Measurements from ENCODE around the gene AGBL4.

Gene AGBL4

DNA sequence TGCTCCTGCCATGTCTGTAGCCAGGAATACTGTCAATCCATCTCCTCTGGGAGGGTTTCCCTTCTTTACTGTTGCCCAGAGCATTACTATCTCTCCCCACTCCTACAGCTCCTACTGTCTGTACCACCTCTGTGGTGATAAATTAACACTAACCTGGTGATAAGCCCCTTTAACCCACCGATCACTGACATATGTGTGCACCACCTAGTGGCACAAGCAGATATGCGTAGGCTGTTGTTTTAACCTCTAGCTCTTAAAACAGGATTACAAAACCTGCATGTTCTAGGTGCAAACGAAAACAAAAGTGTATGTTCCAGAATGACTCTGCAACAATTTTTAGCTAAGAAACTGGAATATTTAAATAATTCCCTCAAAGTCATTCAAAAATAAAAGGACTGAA, 1153.2 kb downstream of the AGBL4 start:
- H3K27ac Mint-ChIP-seq: no peak overlapping the region
- no peaks in the 10 kb centered on the region for H3K4me1 Mint-ChIP-seq
- H3K9me3 Mint-ChIP-seq: no peaks in the 10 kb centered on the region

DNA sequence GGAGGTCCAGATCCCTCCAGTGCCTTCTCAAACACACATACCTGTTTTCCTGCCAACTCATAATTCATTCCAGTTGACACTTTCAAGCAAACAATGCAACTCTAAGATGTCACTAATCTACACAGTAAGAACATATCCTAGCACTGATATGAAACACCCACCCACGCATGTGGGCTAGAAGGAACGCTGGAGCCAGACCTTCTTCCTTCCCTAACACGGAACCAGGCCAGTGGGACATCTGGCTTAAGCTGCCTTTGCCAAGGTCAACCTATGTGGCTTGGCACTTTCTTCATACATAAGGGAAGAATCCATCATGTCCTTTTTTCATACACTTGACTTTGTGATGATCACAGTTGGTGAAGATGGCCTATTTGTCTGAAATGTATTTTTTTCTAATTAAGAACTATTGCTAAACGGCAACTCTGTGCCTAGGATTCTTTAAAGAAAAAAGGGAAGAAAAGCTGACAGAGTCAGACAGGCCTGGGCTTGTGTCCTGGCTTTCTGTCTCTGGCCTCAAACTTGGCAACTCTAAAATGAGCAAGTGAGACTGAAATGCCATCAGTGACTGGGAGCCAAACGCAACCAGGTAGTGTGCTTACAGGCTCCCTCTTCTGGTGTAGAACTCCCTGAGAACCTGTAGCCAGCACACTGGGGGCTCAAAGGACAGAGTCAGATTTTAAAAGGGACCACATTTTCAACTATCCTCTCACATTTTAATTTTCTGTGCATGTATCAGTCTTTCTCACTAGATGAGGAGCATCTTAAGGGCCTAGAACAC, 1154.4 kb downstream of the AGBL4 start:
- no peak overlapping the region for H3K4me3 Mint-ChIP-seq
- no peaks in the 10 kb centered on the region for H3K36me3 Mint-ChIP-seq (ENCODE audit: low read depth)
- peaks cover 16% of the 10 kb centered on the region for H3K27me3 Mint-ChIP-seq (ENCODE audit: low read depth)
- no peaks in the 10 kb centered on the region for H3K4me1 Mint-ChIP-seq
- no peaks in the 10 kb centered on the region for H3K9me3 Mint-ChIP-seq
- TF ChIP-seq, protein P1, sequence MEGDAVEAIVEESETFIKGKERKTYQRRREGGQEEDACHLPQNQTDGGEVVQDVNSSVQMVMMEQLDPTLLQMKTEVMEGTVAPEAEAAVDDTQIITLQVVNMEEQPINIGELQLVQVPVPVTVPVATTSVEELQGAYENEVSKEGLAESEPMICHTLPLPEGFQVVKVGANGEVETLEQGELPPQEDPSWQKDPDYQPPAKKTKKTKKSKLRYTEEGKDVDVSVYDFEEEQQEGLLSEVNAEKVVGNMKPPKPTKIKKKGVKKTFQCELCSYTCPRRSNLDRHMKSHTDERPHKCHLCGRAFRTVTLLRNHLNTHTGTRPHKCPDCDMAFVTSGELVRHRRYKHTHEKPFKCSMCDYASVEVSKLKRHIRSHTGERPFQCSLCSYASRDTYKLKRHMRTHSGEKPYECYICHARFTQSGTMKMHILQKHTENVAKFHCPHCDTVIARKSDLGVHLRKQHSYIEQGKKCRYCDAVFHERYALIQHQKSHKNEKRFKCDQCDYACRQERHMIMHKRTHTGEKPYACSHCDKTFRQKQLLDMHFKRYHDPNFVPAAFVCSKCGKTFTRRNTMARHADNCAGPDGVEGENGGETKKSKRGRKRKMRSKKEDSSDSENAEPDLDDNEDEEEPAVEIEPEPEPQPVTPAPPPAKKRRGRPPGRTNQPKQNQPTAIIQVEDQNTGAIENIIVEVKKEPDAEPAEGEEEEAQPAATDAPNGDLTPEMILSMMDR (IDR thresholded peaks at IDR 0.05; ENCODE audit: unreplicated experiment in 3 of 3): no peak
- H3K27ac Mint-ChIP-seq: no peak overlapping the region

More for the DNA sequence above, 1153.2 kb downstream of the AGBL4 start:
- Mint-ChIP-seq H3K4me3 (no peak overlapping the region), H3K27me3 (ENCODE audit: low read depth) (peaks cover 12% of the 10 kb centered on the region), H3K36me3 (ENCODE audit: low read depth) (no peaks in the 10 kb centered on the region)
- TF ChIP-seq, protein P1 (IDR thresholded peaks at IDR 0.05; ENCODE audit: unreplicated experiment in 3 of 3): peak; percentile 51 to 60 (median 52)

DNA sequence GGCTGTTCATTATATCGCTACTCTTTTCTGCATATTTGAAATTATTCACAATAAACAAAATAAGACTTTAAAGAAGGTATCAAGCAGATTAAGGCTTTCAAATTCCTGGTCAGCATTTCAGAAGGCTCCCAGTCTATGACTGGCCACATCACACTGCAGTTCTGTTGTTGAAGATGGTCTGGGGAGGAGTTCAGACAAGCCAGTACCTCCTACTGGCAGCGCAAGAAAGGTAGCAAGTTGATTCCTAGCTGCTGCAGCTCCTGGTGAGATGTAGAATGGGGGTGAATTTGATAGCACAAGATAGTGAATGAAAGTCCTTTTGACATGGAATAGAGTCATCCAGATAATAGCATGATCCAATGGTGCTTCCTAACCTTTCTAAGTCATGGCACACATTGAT, 1158.8 kb downstream of the AGBL4 start:
- TF ChIP-seq, protein P1 (IDR thresholded peaks at IDR 0.05; ENCODE audit: unreplicated experiment in 3 of 3): no peak

DNA sequence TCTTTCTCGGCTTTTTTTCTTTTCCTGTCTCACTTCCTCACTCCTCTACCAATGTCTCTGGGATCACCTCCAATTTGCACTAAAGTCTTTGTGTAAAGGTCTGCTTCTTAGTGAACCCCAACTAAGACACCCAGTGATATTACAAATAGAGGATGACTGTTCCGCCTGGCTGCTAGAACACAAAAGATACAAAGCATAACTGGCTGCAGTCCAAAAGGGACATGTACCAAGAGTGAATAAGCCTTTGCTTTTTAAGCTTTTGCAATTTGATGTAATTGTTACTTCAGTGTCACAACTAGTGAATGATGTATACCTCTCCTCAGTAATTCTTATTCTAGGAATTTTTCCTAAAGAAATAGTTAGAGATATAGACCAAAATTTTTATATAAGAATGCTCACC, 1164.3 kb downstream of the AGBL4 start:
- H3K9me3 Mint-ChIP-seq: peaks cover 29% of the 10 kb centered on the region
- H3K36me3 Mint-ChIP-seq (ENCODE audit: low read depth): no peaks in the 10 kb centered on the region
- peaks cover 11% of the 10 kb centered on the region for H3K27me3 Mint-ChIP-seq (ENCODE audit: low read depth)
- TF ChIP-seq, protein P1 (IDR thresholded peaks at IDR 0.05; ENCODE audit: unreplicated experiment in 3 of 3): no peak
- no peak overlapping the region for H3K27ac Mint-ChIP-seq
- H3K4me1 Mint-ChIP-seq: no peaks in the 10 kb centered on the region
- H3K4me3 Mint-ChIP-seq: no peak overlapping the region

More for the DNA sequence above, 1158.8 kb downstream of the AGBL4 start:
- no peaks in the 10 kb centered on the region for H3K36me3 Mint-ChIP-seq (ENCODE audit: low read depth)
- peaks cover 19% of the 10 kb centered on the region for H3K9me3 Mint-ChIP-seq
- H3K27ac Mint-ChIP-seq: no peak overlapping the region
- H3K4me3 Mint-ChIP-seq: no peak overlapping the region
- no peaks in the 10 kb centered on the region for H3K4me1 Mint-ChIP-seq
- peaks cover 21% of the 10 kb centered on the region for H3K27me3 Mint-ChIP-seq (ENCODE audit: low read depth)

DNA sequence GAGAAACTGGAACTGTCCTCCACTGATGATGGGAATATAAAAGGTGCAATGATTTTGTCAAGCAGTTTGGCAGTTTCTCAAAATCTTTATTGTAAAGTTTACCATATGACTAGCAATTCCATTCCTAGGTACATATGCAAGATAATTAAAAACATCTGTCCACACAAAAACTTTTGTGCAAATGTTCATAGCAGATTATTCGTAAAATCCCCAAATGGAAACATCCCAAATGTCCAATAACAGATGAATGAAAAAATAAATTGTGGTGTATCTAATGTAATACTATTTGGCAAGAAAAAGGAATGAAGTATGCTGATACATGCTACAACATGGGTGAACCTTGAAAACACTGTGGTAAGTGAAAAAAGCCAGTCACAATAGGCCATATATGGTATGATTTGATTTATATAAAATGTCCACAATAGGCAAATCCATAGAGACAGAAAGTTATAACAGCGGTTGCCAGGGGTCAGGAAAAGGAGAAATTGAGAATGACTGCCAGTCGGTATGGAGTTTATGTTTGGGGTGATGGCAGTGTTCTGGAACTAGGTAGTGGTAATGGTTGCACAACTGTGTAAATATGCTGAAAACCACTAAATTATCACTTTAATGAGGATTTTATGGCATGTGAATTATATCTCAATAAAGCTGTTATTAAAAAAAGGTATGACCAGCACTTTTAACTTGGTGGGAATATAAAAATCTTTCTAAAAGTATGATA, 1165.4 kb downstream of the AGBL4 start:
- peaks cover 29% of the 10 kb centered on the region for H3K9me3 Mint-ChIP-seq
- H3K27ac Mint-ChIP-seq: no peak overlapping the region
- H3K27me3 Mint-ChIP-seq (ENCODE audit: low read depth): peaks cover 9% of the 10 kb centered on the region
- H3K4me3 Mint-ChIP-seq: no peak overlapping the region
- TF ChIP-seq, protein P1 (IDR thresholded peaks at IDR 0.05; ENCODE audit: unreplicated experiment in 3 of 3): no peak
- H3K4me1 Mint-ChIP-seq: no peaks in the 10 kb centered on the region
- no peaks in the 10 kb centered on the region for H3K36me3 Mint-ChIP-seq (ENCODE audit: low read depth)

Measured in nephron (organoid).